Epithelial cell of proximal tubule (primary cell): ENCODE results near the gene CELF5. TPM values are rescaled to one million over a fixed set of nuclear protein-coding genes. Genes with fewer than 3 reads are reported as not detected.

Experiments
- DNase-seq: peaks from one replicate; pipeline ENCODE4 v3.0.0-alpha.2; 2011; ENCODE audit warnings: low read depth
- H3K4me3 ChIP-seq: 2 replicates; pipeline ENCODE4 v1.5.1; 2011; ENCODE audit warnings: low read depth, mild to moderate bottlenecking, low read length
- total RNA-seq: library from RNA; depleted of rRNA; stranded (reverse); fragments of >200 nt; gene quantifications from 2 replicates; pipeline ENCODE4 v1.2.3, GENCODE V29; 2015
- TF ChIP-seq, protein P1 (sequence below): conservative IDR thresholded peaks from 2 replicates; pipeline ENCODE4 v1.5.1; 2012; ENCODE audit warnings: low read depth, mild to moderate bottlenecking, low read length

The CELF5 gene
- total RNA-seq, 1 donor from 2014 or later = not detected

DNA sequence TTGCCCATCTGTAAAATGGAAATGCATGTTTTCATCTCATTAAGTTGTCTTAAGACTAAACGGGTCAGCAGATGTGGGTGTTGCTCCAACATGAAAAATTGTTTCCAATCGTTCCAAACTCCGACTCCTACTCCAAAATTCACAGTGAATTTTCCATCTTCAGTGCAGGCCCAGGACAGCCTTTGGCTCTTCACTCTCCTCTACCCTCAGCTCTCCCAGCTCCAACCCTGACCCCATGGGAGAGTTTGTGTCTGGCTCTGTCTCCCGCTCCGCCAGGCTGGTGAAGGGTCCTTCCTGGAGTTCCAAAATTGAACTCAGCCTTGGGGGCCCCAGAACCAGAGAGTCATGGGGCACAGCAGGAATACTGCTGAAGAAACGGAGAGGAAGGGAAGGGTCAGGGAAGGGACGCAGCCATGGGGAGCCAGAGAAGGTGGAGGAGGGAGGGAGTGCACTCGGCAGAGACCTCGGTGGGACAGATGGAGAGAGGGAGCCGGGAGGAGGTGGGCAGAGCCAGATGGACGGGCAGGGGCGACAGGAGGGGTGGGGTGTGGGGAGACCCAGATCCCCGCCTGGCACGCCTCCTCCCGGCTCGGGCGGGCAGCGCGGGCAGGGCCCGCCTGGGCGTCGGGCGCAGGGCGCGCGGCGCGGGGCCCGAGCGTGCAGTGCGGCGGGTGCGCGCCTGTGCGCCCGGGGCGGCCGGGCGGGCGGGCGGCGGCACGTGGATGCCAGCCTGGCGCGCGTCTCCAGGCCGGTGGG is 45.6 kb downstream of the CELF5 start:
- TF ChIP-seq, protein P1, sequence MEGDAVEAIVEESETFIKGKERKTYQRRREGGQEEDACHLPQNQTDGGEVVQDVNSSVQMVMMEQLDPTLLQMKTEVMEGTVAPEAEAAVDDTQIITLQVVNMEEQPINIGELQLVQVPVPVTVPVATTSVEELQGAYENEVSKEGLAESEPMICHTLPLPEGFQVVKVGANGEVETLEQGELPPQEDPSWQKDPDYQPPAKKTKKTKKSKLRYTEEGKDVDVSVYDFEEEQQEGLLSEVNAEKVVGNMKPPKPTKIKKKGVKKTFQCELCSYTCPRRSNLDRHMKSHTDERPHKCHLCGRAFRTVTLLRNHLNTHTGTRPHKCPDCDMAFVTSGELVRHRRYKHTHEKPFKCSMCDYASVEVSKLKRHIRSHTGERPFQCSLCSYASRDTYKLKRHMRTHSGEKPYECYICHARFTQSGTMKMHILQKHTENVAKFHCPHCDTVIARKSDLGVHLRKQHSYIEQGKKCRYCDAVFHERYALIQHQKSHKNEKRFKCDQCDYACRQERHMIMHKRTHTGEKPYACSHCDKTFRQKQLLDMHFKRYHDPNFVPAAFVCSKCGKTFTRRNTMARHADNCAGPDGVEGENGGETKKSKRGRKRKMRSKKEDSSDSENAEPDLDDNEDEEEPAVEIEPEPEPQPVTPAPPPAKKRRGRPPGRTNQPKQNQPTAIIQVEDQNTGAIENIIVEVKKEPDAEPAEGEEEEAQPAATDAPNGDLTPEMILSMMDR = no peak
- no peak overlapping the region for H3K4me3 ChIP-seq
- DNase-seq = no peak

DNA sequence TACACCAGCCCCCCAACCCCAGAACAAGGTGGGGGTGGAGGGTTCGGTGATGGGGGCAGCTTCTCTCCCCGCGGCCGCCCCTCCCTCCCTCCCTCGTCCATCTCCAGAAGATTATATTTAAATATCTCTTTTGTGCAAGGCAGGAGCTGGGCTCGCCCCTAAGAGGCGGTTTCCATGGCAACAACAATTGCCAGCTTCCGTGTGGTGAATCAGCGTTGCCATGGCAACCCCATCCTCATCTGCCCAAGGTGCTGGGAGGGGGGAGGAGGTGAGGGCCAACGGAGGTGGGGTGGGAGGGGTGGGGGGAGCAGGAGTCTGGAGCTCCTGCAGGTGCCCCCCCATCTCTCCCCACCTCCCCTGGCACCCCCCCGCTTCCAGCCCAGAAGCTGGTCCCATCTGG is 46.4 kb downstream of the CELF5 start:
- no peak overlapping the region for H3K4me3 ChIP-seq
- TF ChIP-seq, protein P1 = no peak
- DNase-seq = no peak

DNA sequence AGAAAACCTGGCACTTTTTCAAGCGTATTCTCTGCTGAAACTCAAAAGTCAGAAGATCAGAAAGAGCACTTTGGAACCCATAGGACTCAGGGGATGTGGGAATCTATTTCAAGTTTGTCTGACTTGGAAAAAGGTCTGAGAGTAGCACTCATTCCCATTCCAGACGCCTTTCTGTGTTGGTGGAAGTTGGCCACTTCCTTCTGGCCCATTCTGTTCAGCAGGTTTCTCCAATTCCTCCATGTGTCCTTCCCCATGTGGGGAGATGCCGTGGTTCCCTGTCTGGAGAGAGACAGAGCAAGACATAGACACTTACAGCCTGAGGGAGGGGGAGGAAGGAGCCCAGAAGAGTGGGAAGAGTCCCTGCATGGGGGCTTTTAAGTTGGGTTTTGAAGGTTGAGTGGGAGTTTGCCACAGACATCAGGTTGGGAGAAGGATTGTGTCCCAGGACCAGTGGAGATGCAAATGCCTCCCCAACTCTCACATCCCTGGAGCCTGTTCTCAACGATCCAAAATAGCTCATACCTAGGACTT is 48.0 kb downstream of the CELF5 start:
- TF ChIP-seq, protein P1 = no peak
- H3K4me3 ChIP-seq = no peak overlapping the region
- DNase-seq = no peak

DNA sequence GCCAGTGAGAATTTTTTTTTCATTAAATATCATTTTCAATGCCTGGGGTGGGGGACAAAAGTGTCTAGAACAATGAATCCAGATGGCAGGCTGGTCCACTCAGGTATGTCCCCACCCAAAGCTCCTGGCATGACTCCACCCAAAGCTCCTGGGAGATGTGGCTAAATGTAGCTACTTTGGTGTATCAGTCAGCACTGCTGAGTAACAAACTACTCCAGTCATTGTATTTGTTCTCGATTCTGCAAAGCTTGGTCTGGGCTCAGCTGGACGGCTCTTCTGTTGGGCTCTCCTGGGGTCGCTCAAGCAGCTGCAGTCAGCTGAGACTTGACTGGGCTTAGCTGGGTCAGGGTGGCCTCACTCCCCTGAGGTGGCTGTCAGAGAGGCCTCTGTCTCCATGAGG is 48.5 kb downstream of the CELF5 start:
- DNase-seq = no peak
- TF ChIP-seq, protein P1 = no peak
- no peak overlapping the region for H3K4me3 ChIP-seq

DNA sequence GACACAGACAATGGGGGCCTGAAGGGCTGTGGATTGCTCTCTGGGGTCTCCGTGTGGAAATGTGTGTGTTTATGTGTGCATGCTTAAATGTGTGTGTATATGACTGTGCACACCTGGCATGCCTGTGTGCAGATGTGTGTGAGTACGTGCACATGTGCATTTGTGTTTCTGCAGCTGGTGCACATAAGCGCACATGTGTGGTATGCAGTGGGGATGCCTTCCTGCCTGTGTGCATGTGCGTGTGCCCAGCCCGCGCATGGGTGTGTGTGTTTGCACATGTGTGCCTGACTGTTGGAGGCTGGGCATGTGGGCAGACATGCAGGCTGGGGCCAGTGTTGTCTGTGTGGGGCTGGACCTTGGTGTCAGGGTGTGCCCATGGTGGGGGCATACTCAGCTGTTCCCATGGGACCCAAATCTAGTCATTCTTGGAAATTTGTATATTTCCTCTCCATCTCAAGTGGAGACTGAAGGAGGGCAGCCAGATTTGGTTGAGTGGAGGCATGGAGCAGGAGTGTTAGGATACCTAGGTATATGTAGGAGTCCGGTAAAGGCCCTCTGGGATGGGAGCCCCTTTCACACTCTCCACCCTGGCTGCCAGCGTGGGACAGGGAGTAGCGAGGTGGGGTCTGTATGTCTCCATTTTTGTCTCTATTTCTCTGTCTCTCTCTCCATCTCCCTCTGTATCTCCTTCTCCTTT is 49.9 kb downstream of the CELF5 start:
- DNase-seq = no peak
- TF ChIP-seq, protein P1 = no peak

DNA sequence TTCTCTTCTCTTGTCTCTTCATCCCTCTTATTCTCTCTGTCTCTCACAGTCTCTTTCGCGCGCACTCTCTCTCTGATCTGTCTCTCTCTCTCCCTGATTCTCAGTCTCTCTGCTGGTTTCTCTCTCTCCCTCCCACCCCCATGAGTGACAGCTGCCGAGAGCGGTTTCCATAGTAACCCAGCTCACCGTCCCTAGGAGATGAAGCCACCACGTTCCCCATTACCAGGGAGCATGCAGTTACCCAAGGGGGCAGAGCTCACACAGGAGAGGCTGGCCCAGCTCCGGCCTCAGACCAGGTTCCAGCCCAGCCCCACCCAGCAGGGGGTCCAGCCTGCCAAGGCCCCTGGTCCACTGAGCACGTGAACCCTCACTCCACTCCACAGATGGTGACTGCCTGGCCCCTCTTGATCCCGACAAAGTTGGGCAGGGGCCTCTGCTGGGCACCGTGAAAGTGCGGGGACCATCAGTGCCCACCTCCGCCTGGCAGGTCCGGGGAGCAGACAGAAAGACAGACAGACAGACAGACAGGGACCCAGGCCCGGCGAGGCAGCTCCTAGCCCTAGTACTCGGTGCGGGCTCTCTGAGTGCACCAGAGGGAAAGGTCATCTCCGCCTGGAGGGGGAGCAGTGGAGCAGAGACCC is 50.6 kb downstream of the CELF5 start:
- no peak for DNase-seq
- H3K4me3 ChIP-seq = peak overlapping the region; percentile 54
- TF ChIP-seq, protein P1 = no peak

More for the DNA sequence above, 49.9 kb downstream of the CELF5 start:
- no peak overlapping the region for H3K4me3 ChIP-seq
